IMR-90 (cell line): ENCODE data around the gene TMED8. TPM values are rescaled to one million over a fixed set of nuclear protein-coding genes. Genes with fewer than 3 reads are reported as not detected.

Experiments
- ATAC-seq: fragments of 200-7000 bp; cut with Tn5 transposase; 2 replicates; pipeline ENCODE4 v1.9.1; 2020; ENCODE audit warnings: low read depth, mild to moderate bottlenecking, moderate library complexity
- BruUV-seq: library from RNA; stranded (reverse); fragments of 400-500 nt; replicated peaks from 2 replicates; lab custom pipeline; 2021; lab: Mats Ljungman, UMichigan
- CTCF ChIA-PET: fragments of 300-600 bp; formaldehyde crosslinking; extraction: SDS; loops from one replicate; lab custom pipeline; 2021; ENCODE audit warnings: antibody characterized with exemption; lab: Yijun Ruan, JAX
- POLR2A ChIA-PET: fragments of 300-600 bp; sonication (Branson Sonifier 250); formaldehyde crosslinking; loops from one replicate; lab custom pipeline; 2022; ENCODE audit warnings: antibody characterized with exemption; ENCODE audit not compliant: unreplicated experiment; lab: Charles Lee
- DNase-seq: peaks from one replicate; pipeline ENCODE4 v3.0.0; 2013
- H2AFZ ChIP-seq: replicated peaks from 2 replicates; pipeline ENCODE3; 2013; ENCODE audit warnings: low read length, mild to moderate bottlenecking; ENCODE audit not compliant: poor library complexity
- H2AK5ac ChIP-seq: 2 replicates; pipeline ENCODE4 v1.6.1; 2013; ENCODE audit warnings: low read depth, low read length, inconsistent platforms
- H2AK9ac ChIP-seq: replicated peaks from 2 replicates; pipeline ENCODE3; 2013; ENCODE audit warnings: mild to moderate bottlenecking, low read depth, low read length, moderate library complexity; ENCODE audit not compliant: poor library complexity
- H2BK120ac ChIP-seq: 2 replicates; pipeline ENCODE4 v1.6.1; 2013; ENCODE audit warnings: low read depth, low read length, inconsistent platforms
- H2BK15ac ChIP-seq: 3 replicates; pipeline ENCODE4 v1.6.1; 2013; ENCODE audit warnings: low read depth, low read length, inconsistent platforms
- H2BK20ac ChIP-seq: 2 replicates; pipeline ENCODE4 v1.6.1; 2013; ENCODE audit warnings: low read depth, mild to moderate bottlenecking, inconsistent platforms, low read length, moderate library complexity
- H2BK5ac ChIP-seq: 2 replicates; pipeline ENCODE4 v1.6.1; 2013; ENCODE audit warnings: mild to moderate bottlenecking, low read depth, low read length, inconsistent platforms; ENCODE audit not compliant: poor library complexity, severe bottlenecking
- H3K14ac ChIP-seq: replicated peaks from 2 replicates; pipeline ENCODE4 v1.6.1; 2013; ENCODE audit warnings: low read depth, low read length, inconsistent platforms
- H3K18ac ChIP-seq: 2 replicates; pipeline ENCODE4 v1.6.1; 2013; ENCODE audit warnings: low read depth, low read length, control low read depth
- H3K23ac ChIP-seq: 2 replicates; pipeline ENCODE4 v1.6.1; 2013; ENCODE audit warnings: low read depth, low read length, inconsistent platforms
- H3K27ac ChIP-seq: 2 replicates; pipeline ENCODE4 v1.5.1; 2013; ENCODE audit warnings: mild to moderate bottlenecking, control low read depth, low read length; ENCODE audit not compliant: insufficient read depth
- H3K27me3 ChIP-seq: 2 replicates; pipeline ENCODE4 v1.6.1; 2013; ENCODE audit warnings: low read length; ENCODE audit not compliant: control insufficient read depth, insufficient read depth
- H3K36me3 ChIP-seq: 2 replicates; pipeline ENCODE4 v1.6.1; 2013; ENCODE audit warnings: low read length, mixed read lengths; ENCODE audit not compliant: control insufficient read depth, insufficient read depth
- H3K4ac ChIP-seq: 2 replicates; pipeline ENCODE4 v1.6.1; 2013; ENCODE audit warnings: low read depth, low read length, inconsistent platforms
- H3K4me1 ChIP-seq: 2 replicates; pipeline ENCODE4 v1.6.1; 2013; ENCODE audit warnings: low read length, mixed read lengths; ENCODE audit not compliant: control insufficient read depth, insufficient read depth
- H3K4me2 ChIP-seq: 2 replicates; pipeline ENCODE4 v1.6.1; 2013; ENCODE audit warnings: low read depth, mild to moderate bottlenecking, control low read depth, low read length, moderate library complexity
- H3K4me3 ChIP-seq: 2 replicates; pipeline ENCODE4 v1.5.1; 2013; ENCODE audit warnings: low read depth, mild to moderate bottlenecking, control low read depth, low read length, moderate library complexity; ENCODE audit not compliant: insufficient read depth
- H3K56ac ChIP-seq: 2 replicates; pipeline ENCODE4 v1.6.1; 2013; ENCODE audit warnings: low read length, inconsistent platforms; ENCODE audit not compliant: insufficient read depth; ENCODE audit errors: extremely low read depth
- H3K79me1 ChIP-seq, 2 experiments: 2 replicates each; pipeline ENCODE4 v1.6.1; 2013; ENCODE audit warnings: low read length in 2 of 2, inconsistent platforms in 1 of 2, low read depth in 1 of 2
- H3K9ac ChIP-seq: 2 replicates; pipeline ENCODE4 v1.6.1; 2013; ENCODE audit warnings: low read depth, low read length, control low read depth
- H3K9me1 ChIP-seq: 2 replicates; pipeline ENCODE4 v1.6.1; 2013; ENCODE audit warnings: low read length, inconsistent platforms; ENCODE audit not compliant: insufficient read depth
- H3K9me3 ChIP-seq: 2 replicates; pipeline ENCODE4 v1.6.1; 2013; ENCODE audit warnings: low read length; ENCODE audit not compliant: control insufficient read depth, insufficient read depth
- H4K20me1 ChIP-seq: 2 replicates; pipeline ENCODE4 v1.6.1; 2013; ENCODE audit warnings: low read length, inconsistent platforms; ENCODE audit not compliant: insufficient read depth
- H4K5ac ChIP-seq: 2 replicates; pipeline ENCODE4 v1.6.1; 2013; ENCODE audit warnings: mild to moderate bottlenecking, low read depth, low read length, control low read depth
- H4K8ac ChIP-seq, 2 experiments: 2 replicates each; pipeline ENCODE4 v1.6.1; 2013; ENCODE audit warnings: low read depth in 2 of 2, low read length in 2 of 2, control low read depth in 1 of 2, inconsistent platforms in 1 of 2
- H4K91ac ChIP-seq: 2 replicates; pipeline ENCODE4 v1.6.1; 2013; ENCODE audit warnings: low read depth, low read length, inconsistent platforms; ENCODE audit not compliant: insufficient read depth
- BHLHE40 ChIP-seq: fragments of 150-350 bp; IDR thresholded peaks from 2 replicates; pipeline ENCODE4 v1.6.1; 2016; ENCODE audit warnings: mild to moderate bottlenecking, low read depth, low read length
- CEBPB ChIP-seq: IDR thresholded peaks from 2 replicates; pipeline ENCODE4 v1.6.1; 2012; ENCODE audit warnings: low read depth, low read length, improper control_type of control experiment
- CHD1 ChIP-seq: IDR thresholded peaks from 2 replicates; pipeline ENCODE4 v1.6.1; 2012; ENCODE audit warnings: low read depth, low read length, improper control_type of control experiment
- CTCF ChIP-seq: conservative IDR thresholded peaks from 2 replicates; pipeline ENCODE4 v1.5.1; 2012; ENCODE audit warnings: mild to moderate bottlenecking, low read depth, low read length, improper control_type of control experiment
- FOS ChIP-seq: fragments of 150-350 bp; IDR thresholded peaks from 2 replicates; pipeline ENCODE4 v1.6.1; 2016; ENCODE audit warnings: low read depth, low read length
- MAFK ChIP-seq: IDR thresholded peaks from 2 replicates; pipeline ENCODE4 v1.6.1; 2012; ENCODE audit warnings: low read depth, low read length, improper control_type of control experiment
- MAZ ChIP-seq: IDR thresholded peaks from 2 replicates; pipeline ENCODE4 v1.6.1; 2012; ENCODE audit warnings: low read depth, mild to moderate bottlenecking, low read length, improper control_type of control experiment, moderate library complexity, borderline replicate concordance
- MXI1 ChIP-seq: IDR thresholded peaks from 2 replicates; pipeline ENCODE4 v1.6.1; 2012; ENCODE audit warnings: low read depth, mild to moderate bottlenecking, low read length, moderate library complexity, borderline replicate concordance
- POLR2A ChIP-seq: IDR thresholded peaks from 2 replicates; pipeline ENCODE4 v1.6.1; 2012; ENCODE audit warnings: mild to moderate bottlenecking, low read depth, low read length
- RCOR1 ChIP-seq: IDR thresholded peaks from 2 replicates; pipeline ENCODE4 v1.6.1; 2012; ENCODE audit warnings: mild to moderate bottlenecking, low read length, improper control_type of control experiment; ENCODE audit not compliant: insufficient replicate concordance
- RFX5 ChIP-seq: IDR thresholded peaks from 2 replicates; pipeline ENCODE4 v1.8.0; 2012; ENCODE audit warnings: low read depth, mild to moderate bottlenecking, low read length, moderate library complexity
- USF2 ChIP-seq: fragments of 150-350 bp; IDR thresholded peaks from 2 replicates; pipeline ENCODE4 v1.6.1; 2017; ENCODE audit warnings: mild to moderate bottlenecking, antibody characterized with exemption, low read length, low read depth
- WGBS, 2 experiments: methylation state at CpG; one replicate each; pipeline versions ENCODE4 v1.1.5 to v1.1.7; 2013; ENCODE audit warnings: missing lambda C conversion rate in 2 of 2; ENCODE audit not compliant: insufficient read length in 1 of 2; ENCODE audit errors: extremely low coverage in 2 of 2; 5-methylcytosine and 5-hydroxymethylcytosine counted together
- dilution Hi-C: fragments of 300-500 bp; cut with HindIII; formaldehyde crosslinking; loops from one replicate; pipeline ENCODE4 v1.14.3; 2018; ENCODE audit warnings: low sequenced_read_pairs; ENCODE audit not compliant: unreplicated experiment
- in situ Hi-C: fragments of 300-500 bp; cut with MboI; formaldehyde crosslinking; loops from 3 replicates; pipeline ENCODE4 v1.14.3; 2019; ENCODE audit warnings: low sequenced_read_pairs, inconsistent platforms, mixed read lengths
- intact Hi-C: fragments of 100-400 bp; cut with micrococcal nuclease; formaldehyde crosslinking; loops from 2 replicates; pipeline ENCODE4 v1.10.0; 2022
- polyA plus RNA-seq, 3 experiments: library from polyadenylated mRNA; depleted of rRNA; stranded (reverse); fragments of >200 nt; gene quantifications; 2 replicates each; pipeline ENCODE4 v1.2.3, GENCODE V29; 2012; ENCODE audit warnings: low replicate concordance in 1 of 3
- total RNA-seq: library from RNA; depleted of rRNA; stranded (reverse); fragments of >200 nt; gene quantifications from 2 replicates; pipeline ENCODE4 v1.2.3, GENCODE V29; 2012

TMED8 gene
- total and polyA plus RNA-seq, 2 of the 4 experiments (the other 2 are of a cell fraction), result 2.2 to 5.0 TPM

- no peak overlapping the region for H2AFZ ChIP-seq
- no peak overlapping the region for H4K5ac ChIP-seq
- no peak overlapping the region for H3K4me3 ChIP-seq
- H2BK20ac ChIP-seq, result peak overlapping the region; percentile 21; the same call in 1 of the 2 replicates
- no peak overlapping the region for H2AK9ac ChIP-seq
- H4K91ac ChIP-seq, result no peak overlapping the region
- H3K4me1 ChIP-seq, result peaks cover 12% of the 10 kb centered on the region
- H2BK15ac ChIP-seq, result peak overlapping the region; percentile 30; the same call in 1 of the 3 replicates
- no peak overlapping the region for H3K27ac ChIP-seq
- dilution Hi-C loops (no loop called here), in situ Hi-C loops (loop anchor here (25.0 kb wide), 1 partner anchor 418 kb away; no protein-coding TSS in a partner anchor), intact Hi-C loops (no loop called here)
- H3K36me3 ChIP-seq, result no peaks in the 10 kb centered on the region
- peak overlapping the region; percentile 4; the same call in 1 of the 2 replicates for H2BK120ac ChIP-seq
- H3K18ac ChIP-seq, result no peak overlapping the region
- WGBS, 2 experiments, result 80% methylated on average over 1 of the region's 4 CpGs; no CpG with 5 or more reads in 1 of the 2 experiments
- no peak for DNase-seq
- peaks cover 6 to 19% of the 10 kb centered on the region in 2 experiments for H3K79me1 ChIP-seq
- ChIA-PET POLR2A (no interaction called here), CTCF (no interaction called here)
- no peak overlapping the region for H3K4me2 ChIP-seq
- H3K27me3 ChIP-seq, result no peaks in the 10 kb centered on the region
- no peak overlapping the region for H2BK5ac ChIP-seq
- no TSS peak for BruUV-seq
- no peaks in the 10 kb centered on the region for H3K9me3 ChIP-seq
- peaks cover 9% of the 10 kb centered on the region; the same call in 1 of the 2 replicates for H4K20me1 ChIP-seq
- peaks cover 15% of the 10 kb centered on the region for H3K9me1 ChIP-seq
- H3K14ac ChIP-seq, result no peak overlapping the region
- TF ChIP-seq CHD1, result no peak
- TF ChIP-seq MAZ, result no peak
- TF ChIP-seq CEBPB, result no peak
- TF ChIP-seq USF2, result no peak
- no peak for TF ChIP-seq MXI1
- TF ChIP-seq CTCF, result no peak
- no peak for TF ChIP-seq MAFK
- no peak for TF ChIP-seq RCOR1
- TF ChIP-seq BHLHE40, result no peak
- TF ChIP-seq POLR2A, result no peak
- TF ChIP-seq FOS, result no peak
- no peak for TF ChIP-seq RFX5
- H3K9ac ChIP-seq, result no peak overlapping the region
- no peak overlapping the region for H3K56ac ChIP-seq
- ATAC-seq, result no peak
- peak overlapping the region; percentile 12; the same call in 1 of the 2 replicates for H3K4ac ChIP-seq
- H4K8ac ChIP-seq, result no peak overlapping the region
- no peak overlapping the region for H3K23ac ChIP-seq
- H2AK5ac ChIP-seq, result peak overlapping the region; percentile 1; the same call in 1 of the 2 replicates
These were observed 71.2 kb downstream of the TMED8 start for GRCh38 chr14:77305696-77306095.
